MM.1S (cell line): ENCODE data around the gene IFT122.

Source experiments
- EZH2phosphoT487 ChIP-seq: fragments of 300-600 bp; sonication (generic); IDR thresholded peaks from 2 replicates; pipeline ENCODE4 v1.6.1; 2018; ENCODE audit warnings: antibody characterized with exemption, low read length
- TF ChIP-seq, protein P1 (sequence below): fragments of 300-600 bp; sonication (generic); IDR thresholded peaks from 2 replicates; pipeline ENCODE4 v1.5.1; 2016; ENCODE audit warnings: antibody characterized with exemption, low read length, mixed read lengths

DNA sequence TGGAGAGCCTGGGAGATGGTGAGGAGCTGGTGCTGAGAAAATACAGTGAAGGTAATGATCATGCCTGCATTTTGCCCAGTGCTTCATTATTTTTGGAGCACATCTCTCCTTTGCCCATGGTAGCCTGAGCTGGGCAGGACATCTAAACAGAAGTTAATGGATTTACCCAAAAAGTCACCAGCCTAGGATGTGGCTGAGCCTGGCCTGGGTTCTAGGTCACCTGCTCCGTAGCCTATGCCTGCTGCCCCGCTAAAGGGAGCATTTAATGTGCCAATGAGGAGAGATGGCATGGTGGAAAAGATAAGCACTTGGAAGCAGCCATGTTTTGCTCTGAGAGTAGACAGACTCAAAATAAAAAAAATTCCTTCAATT, 46.6 kb downstream of the IFT122 start:
- TF ChIP-seq, protein P1, sequence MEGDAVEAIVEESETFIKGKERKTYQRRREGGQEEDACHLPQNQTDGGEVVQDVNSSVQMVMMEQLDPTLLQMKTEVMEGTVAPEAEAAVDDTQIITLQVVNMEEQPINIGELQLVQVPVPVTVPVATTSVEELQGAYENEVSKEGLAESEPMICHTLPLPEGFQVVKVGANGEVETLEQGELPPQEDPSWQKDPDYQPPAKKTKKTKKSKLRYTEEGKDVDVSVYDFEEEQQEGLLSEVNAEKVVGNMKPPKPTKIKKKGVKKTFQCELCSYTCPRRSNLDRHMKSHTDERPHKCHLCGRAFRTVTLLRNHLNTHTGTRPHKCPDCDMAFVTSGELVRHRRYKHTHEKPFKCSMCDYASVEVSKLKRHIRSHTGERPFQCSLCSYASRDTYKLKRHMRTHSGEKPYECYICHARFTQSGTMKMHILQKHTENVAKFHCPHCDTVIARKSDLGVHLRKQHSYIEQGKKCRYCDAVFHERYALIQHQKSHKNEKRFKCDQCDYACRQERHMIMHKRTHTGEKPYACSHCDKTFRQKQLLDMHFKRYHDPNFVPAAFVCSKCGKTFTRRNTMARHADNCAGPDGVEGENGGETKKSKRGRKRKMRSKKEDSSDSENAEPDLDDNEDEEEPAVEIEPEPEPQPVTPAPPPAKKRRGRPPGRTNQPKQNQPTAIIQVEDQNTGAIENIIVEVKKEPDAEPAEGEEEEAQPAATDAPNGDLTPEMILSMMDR = no peak
- no peak for TF ChIP-seq EZH2phosphoT487
